Heart left ventricle (tissue), 13 donors: Measurements from ENCODE around the gene MYH11.

Experiments
- POLR2A ChIP-seq, 2 donors: fragments of 450-650 bp; IDR thresholded peaks; one replicate each; pipeline ENCODE4 v1.6.1; 2017; ENCODE audit warnings: antibody characterized with exemption in 2 of 2, mild to moderate bottlenecking in 2 of 2, moderate library complexity in 2 of 2
- TF ChIP-seq, protein P1 (sequence below), 12 donors: fragments of 200-600 bp; sonication (generic) in 4 of 12; IDR thresholded peaks; one replicate each; pipeline versions ENCODE4 v1.5.0 to v1.8.0; 2018 to 2022; ENCODE audit warnings: antibody characterized with exemption in 12 of 12, mild to moderate bottlenecking in 5 of 12
- donor health status: ischemic (EF 13 %, LVEDD 7.1; RV severe dilation, severe dysfunction).
- donor health status: DM: no; HTN: yes; CAD: no.
- donor health status: DM: no; HTN: no; CAD: no.
- donor health status: ischemic (EF 25% LVEDD 6.9; RV normal size, moderate dysfunction).
- donor health status: ischemic (EF 25% LVEDD 5.7; RV mildly dilated, moderate dysfunction).
- donor health status: ischemic (EF 35%, LVEDD 5.7; RV mildly dilated, moderate dysfunction).
- donor health status: nonischemic (EF 11% LVEDD 7.7; RV severe dilation, severe dysfunction).
- donor health status: DM: yes; HTN: yes; CAD: no.
- donor health status: PGD.
- donor health status: ischemic (EF 29% LVEDD 5.4; RV normal size, mild dysfunction).
- donor health status: nonischemic (EF 23%, LVEDD 6.1; RV moderate dilation, normal function).

- TF ChIP-seq, protein P1, sequence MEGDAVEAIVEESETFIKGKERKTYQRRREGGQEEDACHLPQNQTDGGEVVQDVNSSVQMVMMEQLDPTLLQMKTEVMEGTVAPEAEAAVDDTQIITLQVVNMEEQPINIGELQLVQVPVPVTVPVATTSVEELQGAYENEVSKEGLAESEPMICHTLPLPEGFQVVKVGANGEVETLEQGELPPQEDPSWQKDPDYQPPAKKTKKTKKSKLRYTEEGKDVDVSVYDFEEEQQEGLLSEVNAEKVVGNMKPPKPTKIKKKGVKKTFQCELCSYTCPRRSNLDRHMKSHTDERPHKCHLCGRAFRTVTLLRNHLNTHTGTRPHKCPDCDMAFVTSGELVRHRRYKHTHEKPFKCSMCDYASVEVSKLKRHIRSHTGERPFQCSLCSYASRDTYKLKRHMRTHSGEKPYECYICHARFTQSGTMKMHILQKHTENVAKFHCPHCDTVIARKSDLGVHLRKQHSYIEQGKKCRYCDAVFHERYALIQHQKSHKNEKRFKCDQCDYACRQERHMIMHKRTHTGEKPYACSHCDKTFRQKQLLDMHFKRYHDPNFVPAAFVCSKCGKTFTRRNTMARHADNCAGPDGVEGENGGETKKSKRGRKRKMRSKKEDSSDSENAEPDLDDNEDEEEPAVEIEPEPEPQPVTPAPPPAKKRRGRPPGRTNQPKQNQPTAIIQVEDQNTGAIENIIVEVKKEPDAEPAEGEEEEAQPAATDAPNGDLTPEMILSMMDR (IDR thresholded peaks at IDR 0.05): no peak
- no peak for TF ChIP-seq POLR2A (IDR thresholded peaks at IDR 0.05)
Measured at GRCh38 chr16:15873737-15874136, 16.9 kb upstream of the MYH11 start.
